Skeletal muscle tissue (tissue), 4 donors: ENCODE data around the gene ZBTB4. TPM values are rescaled to one million over a fixed set of nuclear protein-coding genes. Genes with fewer than 3 reads are reported as not detected.

Source experiments
- H3K27ac ChIP-seq: one replicate; pipeline ENCODE4 v1.7.0; 2013; ENCODE audit warnings: mild to moderate bottlenecking, low read depth, low read length, inconsistent platforms
- H3K27me3 ChIP-seq, 3 donors: one replicate each; pipeline ENCODE4 v1.7.0; 2013; ENCODE audit warnings: low read length in 3 of 3; ENCODE audit not compliant: control insufficient read depth in 3 of 3, insufficient read depth in 3 of 3
- H3K36me3 ChIP-seq, 3 donors: one replicate each; pipeline ENCODE4 v1.7.0; 2013; ENCODE audit warnings: low read length in 3 of 3; ENCODE audit not compliant: control insufficient read depth in 3 of 3, insufficient read depth in 3 of 3
- H3K4me1 ChIP-seq, 3 donors: one replicate each; pipeline ENCODE4 v1.7.0; 2013; ENCODE audit warnings: low read length in 3 of 3, mild to moderate bottlenecking in 3 of 3; ENCODE audit not compliant: control insufficient read depth in 3 of 3, insufficient read depth in 3 of 3
- H3K4me3 ChIP-seq, 3 donors: one replicate each; pipeline ENCODE4 v1.7.0; 2013; ENCODE audit warnings: low read length in 3 of 3
- H3K9ac ChIP-seq, 3 donors: one replicate each; pipeline ENCODE4 v1.7.0; 2013; ENCODE audit warnings: low read length in 3 of 3, mild to moderate bottlenecking in 3 of 3, moderate library complexity in 2 of 3, low read depth in 1 of 3
- H3K9me3 ChIP-seq, 3 donors: one replicate each; pipeline ENCODE4 v1.7.0; 2013; ENCODE audit warnings: low read length in 3 of 3; ENCODE audit not compliant: control insufficient read depth in 3 of 3
- total RNA-seq: library from RNA; depleted of rRNA; stranded (reverse); fragments of >200 nt; gene quantifications from one replicate; pipeline ENCODE4 v1.2.3, GENCODE V29; 2014
- donor health status: Osteomylitis.

ZBTB4 gene
- total RNA-seq, 1 donor from 2014 or later, result 10.4 TPM

GRCh38 chr17:7444682-7445618 lies 34.5 kb downstream of the ZBTB4 start, which contains the start of gene CHRNB1:
TSS of gene CHRNB1 (plus strand) at chr17:7445061. CDS start at chr17:7445128, 67 bp downstream.
- peaks cover 9 to 13% (median 12%) of the 10 kb centered on the region in 3 donors for H3K36me3 ChIP-seq
- peak within 1 kb of the TSS; percentile 73 to 81 (median 79) for H3K4me3 ChIP-seq
- H3K4me1 ChIP-seq, result peaks cover 35 to 46% (median 40%) of the 10 kb centered on the region in 3 donors
- H3K27me3 ChIP-seq, result peaks cover 0 to 5% (median 3%) of the 10 kb centered on the region in 3 donors
- H3K27ac ChIP-seq, result peak within 1 kb of the TSS; percentile 100
- H3K9ac ChIP-seq, result peak within 1 kb of the TSS; percentile 95 to 100 (median 98)
- no peaks in the 10 kb centered on the region for H3K9me3 ChIP-seq

DNA sequence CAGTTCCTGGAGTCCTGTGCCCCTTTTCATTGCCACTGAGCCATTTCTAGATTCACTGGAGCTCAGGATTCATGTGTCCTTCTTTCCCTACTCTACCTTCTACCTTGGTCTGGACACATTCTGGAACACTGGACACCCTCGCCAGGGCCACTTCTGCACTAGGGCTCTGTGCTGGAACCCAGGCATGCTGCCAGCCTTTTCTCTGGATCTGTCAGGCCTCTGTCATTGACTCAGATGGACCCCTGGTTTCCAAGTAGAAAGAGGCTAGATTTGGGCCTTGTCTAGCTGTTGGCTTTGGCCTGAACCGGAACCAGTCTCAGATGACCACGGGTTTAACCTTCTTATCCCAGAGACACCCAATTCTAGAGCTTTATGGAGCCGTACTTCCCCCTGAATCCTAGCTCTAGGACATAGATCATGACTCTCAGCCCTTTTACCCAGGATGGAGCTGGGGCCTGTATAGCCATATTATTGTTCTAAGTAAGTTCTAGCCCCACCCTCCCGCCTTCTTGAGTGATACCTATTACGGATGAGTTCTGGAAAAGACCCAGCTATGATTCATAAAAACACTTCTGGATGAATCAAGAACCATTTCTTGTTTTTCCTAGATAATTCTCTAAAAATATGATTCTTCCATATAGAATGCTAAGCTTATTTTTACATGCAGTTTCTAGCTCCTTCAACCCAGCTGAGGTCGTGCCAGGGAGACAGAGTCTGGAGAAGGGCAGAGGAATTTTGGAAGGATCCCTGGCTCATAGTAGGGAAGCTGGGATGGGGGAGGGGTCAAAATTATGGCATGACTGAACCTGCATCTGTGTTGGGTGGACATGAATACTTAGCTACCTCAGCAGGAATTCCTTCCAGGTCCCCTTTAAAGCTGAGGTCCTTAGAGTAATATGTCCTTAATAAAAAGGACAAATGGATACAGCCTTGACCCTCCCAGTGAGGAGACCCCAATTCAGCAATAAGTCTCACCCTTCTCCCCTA lies 35.6 kb downstream of the ZBTB4 start:
- Histone ChIP-seq H3K27ac (peak overlapping the region; percentile 100), H3K9ac (peak overlapping the region; percentile 37 to 100 (median 98)), H3K9me3 (no peaks in the 10 kb centered on the region), H3K36me3 (peaks cover 8 to 12% (median 12%) of the 10 kb centered on the region in 3 donors), H3K4me3 (peak overlapping the region in 2 of 3 donors; percentile 12 to 45), H3K4me1 (peaks cover 40 to 52% (median 40%) of the 10 kb centered on the region in 3 donors), H3K27me3 (peaks cover 0 to 5% (median 3%) of the 10 kb centered on the region in 3 donors)

GRCh38 chr17:7442142-7442541 lies 37.3 kb downstream of the ZBTB4 start:
- H3K4me1 ChIP-seq, result peaks cover 43 to 66% (median 51%) of the 10 kb centered on the region in 3 donors
- H3K27me3 ChIP-seq, result peaks cover 0 to 5% (median 2%) of the 10 kb centered on the region in 3 donors
- no peak overlapping the region for H3K27ac ChIP-seq
- H3K9me3 ChIP-seq, result no peaks in the 10 kb centered on the region
- peaks cover 0 to under 1% (median 0%) of the 10 kb centered on the region in 3 donors for H3K36me3 ChIP-seq
- H3K4me3 ChIP-seq, result no peak overlapping the region
- H3K9ac ChIP-seq, result no peak overlapping the region

- Histone ChIP-seq H3K4me3 (no peak overlapping the region), H3K27ac (peak overlapping the region; percentile 71), H3K36me3 (no peaks in the 10 kb centered on the region), H3K9ac (peak overlapping the region in 2 of 3 donors; percentile 61 to 88), H3K9me3 (no peaks in the 10 kb centered on the region), H3K4me1 (peaks cover 45 to 68% (median 57%) of the 10 kb centered on the region in 3 donors), H3K27me3 (peaks cover 0 to 5% (median 0%) of the 10 kb centered on the region in 3 donors)
Measured at GRCh38 chr17:7441266-7441665, 38.2 kb downstream of the ZBTB4 start.

GRCh38 chr17:7440834-7441195 lies 38.6 kb downstream of the ZBTB4 start:
- peaks cover 0 to 5% (median 0%) of the 10 kb centered on the region in 3 donors for H3K27me3 ChIP-seq
- peak overlapping the region; percentile 61 to 88 (median 69) for H3K9ac ChIP-seq

GRCh38 chr17:7440113-7440833 lies 39.2 kb downstream of the ZBTB4 start:
- peak overlapping the region; percentile 69 to 88 (median 74) for H3K9ac ChIP-seq
- no peaks in the 10 kb centered on the region for H3K9me3 ChIP-seq
- peak overlapping the region; percentile 62 to 81 (median 63) for H3K4me3 ChIP-seq
- peak overlapping the region; percentile 71 for H3K27ac ChIP-seq
- no peaks in the 10 kb centered on the region for H3K36me3 ChIP-seq
- H3K4me1 ChIP-seq, result peaks cover 48 to 68% (median 58%) of the 10 kb centered on the region in 3 donors
- H3K27me3 ChIP-seq, result peaks cover 0 to 5% (median 0%) of the 10 kb centered on the region in 3 donors

More at GRCh38 chr17:7440834-7441195, 38.6 kb downstream of the ZBTB4 start:
- H3K27ac ChIP-seq, result peak overlapping the region; percentile 71
- peak overlapping the region; percentile 59 to 81 (median 63) for H3K4me3 ChIP-seq
- H3K36me3 ChIP-seq, result no peaks in the 10 kb centered on the region
- H3K4me1 ChIP-seq, result peaks cover 45 to 68% (median 57%) of the 10 kb centered on the region in 3 donors
- H3K9me3 ChIP-seq, result no peaks in the 10 kb centered on the region

- peak within 1 kb of the TSS; percentile 62 to 81 (median 63) for H3K4me3 ChIP-seq
- peaks cover 0 to 5% (median 0%) of the 10 kb centered on the region in 3 donors for H3K27me3 ChIP-seq
- H3K4me1 ChIP-seq, result peaks cover 47 to 67% (median 57%) of the 10 kb centered on the region in 3 donors
- H3K36me3 ChIP-seq, result no peaks in the 10 kb centered on the region
- H3K27ac ChIP-seq, result peak within 1 kb of the TSS; percentile 71
- no peaks in the 10 kb centered on the region for H3K9me3 ChIP-seq
- H3K9ac ChIP-seq, result peak within 1 kb of the TSS; percentile 69 to 88 (median 74)
Measured at GRCh38 chr17:7439462-7440112, 39.8 kb downstream of the ZBTB4 start, which contains the start of gene FGF11. TSS of gene FGF11 (plus strand) at chr17:7439512. CDS start at chr17:7439621, 109 bp downstream.

DNA sequence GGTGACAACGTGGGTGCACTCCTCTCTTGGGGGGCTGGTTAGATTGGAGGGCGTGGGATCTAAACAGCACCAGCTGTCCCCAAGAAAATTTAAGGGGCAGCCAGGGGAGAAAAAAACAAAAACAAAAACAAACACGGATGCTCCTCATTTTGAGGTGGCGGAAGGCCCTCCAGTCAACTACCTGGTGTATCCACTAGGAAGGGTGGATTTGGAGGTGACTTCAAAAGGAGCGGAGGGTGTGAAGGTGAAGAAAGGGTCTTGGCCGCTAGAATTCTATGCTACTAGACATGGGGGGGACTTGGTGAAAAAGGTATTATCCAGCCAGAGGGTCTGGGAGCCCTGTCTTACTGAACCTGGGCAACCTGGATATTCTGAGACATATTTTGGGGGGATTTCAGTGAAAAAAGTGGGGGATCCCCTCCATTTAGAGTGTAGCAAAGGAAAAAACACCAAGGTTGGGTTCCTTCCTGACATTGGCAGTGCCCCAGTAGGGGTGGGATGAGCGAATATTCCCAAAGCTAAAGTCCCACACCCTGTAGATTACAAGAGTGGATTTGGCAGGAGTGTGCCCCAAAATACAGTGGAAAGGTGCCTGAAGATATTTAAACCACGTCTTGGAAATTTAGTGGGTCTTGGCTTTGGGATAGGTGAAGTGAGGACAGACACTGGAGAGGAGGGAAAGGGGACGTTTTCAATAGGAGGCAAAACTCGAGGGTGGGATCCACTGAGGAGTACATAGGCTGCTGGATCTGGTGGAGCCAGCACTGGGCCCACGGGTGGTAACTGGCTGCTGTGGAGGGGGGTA lies 40.6 kb downstream of the ZBTB4 start:
- Histone ChIP-seq H3K4me1 (peaks cover 40 to 60% (median 50%) of the 10 kb centered on the region in 3 donors), H3K27ac (no peak overlapping the region), H3K4me3 (peak overlapping the region; percentile 46 to 60 (median 50)), H3K9me3 (no peaks in the 10 kb centered on the region), H3K9ac (peak overlapping the region; percentile 38 to 73 (median 66)), H3K36me3 (no peaks in the 10 kb centered on the region), H3K27me3 (peaks cover 0 to 5% (median 0%) of the 10 kb centered on the region in 3 donors)
